ENCODE results near the gene CDH3.

CDH3 gene

GRCh38 chr16:68722119-68723024, 77.3 kb downstream of the CDH3 start:
- TF ChIP-seq EP300 (IDR thresholded peaks at IDR 0.05; ENCODE audit: borderline replicate concordance), result no peak
- no peak for TF ChIP-seq TAF1 (IDR thresholded peaks at IDR 0.05; ENCODE audit: low read depth)
- TF ChIP-seq REST (IDR thresholded peaks at IDR 0.05; ENCODE audit: low read depth), result no peak
- TF ChIP-seq TEAD4 (IDR thresholded peaks at IDR 0.05), result no peak
- no peak for TF ChIP-seq TCF12 (IDR thresholded peaks at IDR 0.05; ENCODE audit: low read depth)
- TF ChIP-seq CREB1 (IDR thresholded peaks at IDR 0.05; ENCODE audit: low read depth), result no peak
- no peak for TF ChIP-seq FOXM1 (IDR thresholded peaks at IDR 0.05; ENCODE audit: borderline replicate concordance, low read depth)
- TF ChIP-seq NFIC (IDR thresholded peaks at IDR 0.05), result no peak

DNA sequence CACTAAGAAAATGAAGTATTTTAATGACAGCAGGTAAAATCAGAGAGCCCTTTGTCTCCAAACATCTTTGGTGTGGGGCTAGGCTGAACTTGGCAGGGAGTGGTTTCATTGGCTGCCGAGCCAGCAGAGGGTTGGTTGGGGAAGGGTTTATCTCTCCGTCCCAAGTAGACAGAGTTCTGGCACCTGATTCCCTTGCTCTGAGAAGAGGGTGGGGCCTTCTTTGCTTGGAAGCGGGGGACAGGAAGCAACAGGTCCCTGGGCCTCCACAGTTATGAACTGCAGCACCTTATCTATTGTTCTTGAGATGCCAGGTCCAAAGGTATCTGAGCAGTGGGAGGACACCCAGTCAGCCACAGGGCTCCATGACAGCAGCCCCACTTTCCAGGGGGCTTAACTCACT, 79.7 kb downstream of the CDH3 start:
- TF ChIP-seq EGR1 (IDR thresholded peaks at IDR 0.05), result no peak
- no peak for TF ChIP-seq TCF12 (IDR thresholded peaks at IDR 0.05; ENCODE audit: low read depth)

- no peak for TF ChIP-seq YY1 (IDR thresholded peaks at IDR 0.05; ENCODE audit: low read depth)
- TF ChIP-seq, protein P1, sequence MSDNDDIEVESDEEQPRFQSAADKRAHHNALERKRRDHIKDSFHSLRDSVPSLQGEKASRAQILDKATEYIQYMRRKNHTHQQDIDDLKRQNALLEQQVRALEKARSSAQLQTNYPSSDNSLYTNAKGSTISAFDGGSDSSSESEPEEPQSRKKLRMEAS (IDR thresholded peaks at IDR 0.05), result no peak
- no peak for TF ChIP-seq TCF12 (IDR thresholded peaks at IDR 0.05; ENCODE audit: low read depth)
- no peak for TF ChIP-seq FOXM1 (IDR thresholded peaks at IDR 0.05; ENCODE audit: borderline replicate concordance, low read depth)
- TF ChIP-seq NFIC (IDR thresholded peaks at IDR 0.05), result no peak
Measured at GRCh38 chr16:68728523-68728922, 83.4 kb downstream of the CDH3 start.

- TF ChIP-seq YY1 (IDR thresholded peaks at IDR 0.05; ENCODE audit: low read depth), result no peak
- TF ChIP-seq, protein P1 (IDR thresholded peaks at IDR 0.05), result no peak
- no peak for TF ChIP-seq EGR1 (IDR thresholded peaks at IDR 0.05)
- TF ChIP-seq REST (IDR thresholded peaks at IDR 0.05; ENCODE audit: low read depth), result no peak
Measured at GRCh38 chr16:68731637-68732036, 86.5 kb downstream of the CDH3 start.

DNA sequence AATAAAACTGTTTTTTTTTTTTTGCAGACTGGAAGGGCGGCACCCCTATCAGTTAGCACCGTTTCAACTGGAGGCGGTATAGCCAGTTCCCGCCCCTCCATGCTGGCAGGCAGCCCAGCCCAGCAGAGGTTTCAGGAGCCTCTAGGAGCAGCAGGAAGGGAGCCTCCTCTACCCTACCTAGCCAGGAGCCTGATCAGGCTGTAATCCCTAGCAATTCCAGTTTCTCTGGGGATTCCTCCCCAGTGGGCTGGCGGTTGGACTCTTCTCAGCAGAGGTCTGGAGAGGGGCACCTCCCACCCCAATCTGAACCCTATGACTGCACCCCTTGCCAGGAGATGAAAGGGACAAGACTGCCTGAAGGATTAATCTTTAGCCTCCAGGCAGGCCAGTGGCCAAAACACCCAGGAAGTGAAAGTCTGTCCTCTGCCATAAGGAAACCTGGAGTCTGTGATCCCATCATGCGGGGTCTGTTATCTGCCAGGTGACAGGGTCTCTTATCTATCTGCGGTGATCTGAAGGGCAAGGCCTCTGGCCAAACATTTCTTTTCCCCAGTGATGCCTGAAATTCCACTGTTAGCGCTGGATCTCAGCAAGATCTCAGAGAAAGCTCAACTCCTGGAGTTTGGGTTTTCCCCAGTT, 87.1 kb downstream of the CDH3 start:
- no peak for TF ChIP-seq RAD21 (IDR thresholded peaks at IDR 0.05; ENCODE audit: low read depth)
- TF ChIP-seq EGR1 (IDR thresholded peaks at IDR 0.05), result peak; percentile 25; the same call in 1 of the 2 replicates
- TF ChIP-seq ZBTB7A (IDR thresholded peaks at IDR 0.05; ENCODE audit: low read depth), result no peak
- TF ChIP-seq YY1 (IDR thresholded peaks at IDR 0.05; ENCODE audit: low read depth), result no peak
- TF ChIP-seq, protein P1 (IDR thresholded peaks at IDR 0.05), result 0 out of 2 replicates have a peak, but pooled peaks have one; percentile 25
- TF ChIP-seq EP300 (IDR thresholded peaks at IDR 0.05; ENCODE audit: borderline replicate concordance), result peak; percentile 20; the same call in 1 of the 2 replicates
- peak; percentile 38; the same call in 1 of the 2 replicates for TF ChIP-seq TAF1 (IDR thresholded peaks at IDR 0.05; ENCODE audit: low read depth)
- TF ChIP-seq FOXM1 (IDR thresholded peaks at IDR 0.05; ENCODE audit: borderline replicate concordance, low read depth), result no peak
- peak; percentile 88 for TF ChIP-seq NFIC (IDR thresholded peaks at IDR 0.05)
- TF ChIP-seq, protein P2, sequence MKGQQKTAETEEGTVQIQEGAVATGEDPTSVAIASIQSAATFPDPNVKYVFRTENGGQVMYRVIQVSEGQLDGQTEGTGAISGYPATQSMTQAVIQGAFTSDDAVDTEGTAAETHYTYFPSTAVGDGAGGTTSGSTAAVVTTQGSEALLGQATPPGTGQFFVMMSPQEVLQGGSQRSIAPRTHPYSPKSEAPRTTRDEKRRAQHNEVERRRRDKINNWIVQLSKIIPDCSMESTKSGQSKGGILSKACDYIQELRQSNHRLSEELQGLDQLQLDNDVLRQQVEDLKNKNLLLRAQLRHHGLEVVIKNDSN (IDR thresholded peaks at IDR 0.05), result no peak
- TF ChIP-seq REST (IDR thresholded peaks at IDR 0.05; ENCODE audit: low read depth), result no peak
- peak; percentile 50; the same call in 1 of the 2 replicates for TF ChIP-seq TCF12 (IDR thresholded peaks at IDR 0.05; ENCODE audit: low read depth)
- TF ChIP-seq CEBPB (IDR thresholded peaks at IDR 0.05), result no peak
- TF ChIP-seq CREB1 (IDR thresholded peaks at IDR 0.05; ENCODE audit: low read depth), result no peak
- no peak for TF ChIP-seq TEAD4 (IDR thresholded peaks at IDR 0.05)

Measured in Ishikawa (cell line).